ENCODE measurements around the gene LYRM4. TPM values are rescaled to one million over a fixed set of nuclear protein-coding genes. Genes with fewer than 3 reads are reported as not detected.

Gene LYRM4
- total and polyA plus RNA-seq, 2 experiments from 2014 or later: 51.0 to 62.0 TPM

- no peak for TF ChIP-seq ZNF462 (CRISPR knock-in tag; IDR thresholded peaks at IDR 0.05)
- TF ChIP-seq STAT1 (IDR thresholded peaks at IDR 0.05; ENCODE audit: unreplicated experiment): no peak
- TF ChIP-seq EZH2 (IDR thresholded peaks at IDR 0.05; ENCODE audit: low read depth, unreplicated experiment): no peak
- no peak for TF ChIP-seq EZH2phosphoT487 (IDR thresholded peaks at IDR 0.05; ENCODE audit: unreplicated experiment)
- TF ChIP-seq, protein P1, sequence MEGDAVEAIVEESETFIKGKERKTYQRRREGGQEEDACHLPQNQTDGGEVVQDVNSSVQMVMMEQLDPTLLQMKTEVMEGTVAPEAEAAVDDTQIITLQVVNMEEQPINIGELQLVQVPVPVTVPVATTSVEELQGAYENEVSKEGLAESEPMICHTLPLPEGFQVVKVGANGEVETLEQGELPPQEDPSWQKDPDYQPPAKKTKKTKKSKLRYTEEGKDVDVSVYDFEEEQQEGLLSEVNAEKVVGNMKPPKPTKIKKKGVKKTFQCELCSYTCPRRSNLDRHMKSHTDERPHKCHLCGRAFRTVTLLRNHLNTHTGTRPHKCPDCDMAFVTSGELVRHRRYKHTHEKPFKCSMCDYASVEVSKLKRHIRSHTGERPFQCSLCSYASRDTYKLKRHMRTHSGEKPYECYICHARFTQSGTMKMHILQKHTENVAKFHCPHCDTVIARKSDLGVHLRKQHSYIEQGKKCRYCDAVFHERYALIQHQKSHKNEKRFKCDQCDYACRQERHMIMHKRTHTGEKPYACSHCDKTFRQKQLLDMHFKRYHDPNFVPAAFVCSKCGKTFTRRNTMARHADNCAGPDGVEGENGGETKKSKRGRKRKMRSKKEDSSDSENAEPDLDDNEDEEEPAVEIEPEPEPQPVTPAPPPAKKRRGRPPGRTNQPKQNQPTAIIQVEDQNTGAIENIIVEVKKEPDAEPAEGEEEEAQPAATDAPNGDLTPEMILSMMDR (conservative IDR thresholded peaks at IDR 0.05; ENCODE audit: low read depth in 2 of 2): no peak
- TF ChIP-seq POLR2AphosphoS5 (IDR thresholded peaks at IDR 0.05; ENCODE audit: low read depth): no peak
- TF ChIP-seq, protein P2, sequence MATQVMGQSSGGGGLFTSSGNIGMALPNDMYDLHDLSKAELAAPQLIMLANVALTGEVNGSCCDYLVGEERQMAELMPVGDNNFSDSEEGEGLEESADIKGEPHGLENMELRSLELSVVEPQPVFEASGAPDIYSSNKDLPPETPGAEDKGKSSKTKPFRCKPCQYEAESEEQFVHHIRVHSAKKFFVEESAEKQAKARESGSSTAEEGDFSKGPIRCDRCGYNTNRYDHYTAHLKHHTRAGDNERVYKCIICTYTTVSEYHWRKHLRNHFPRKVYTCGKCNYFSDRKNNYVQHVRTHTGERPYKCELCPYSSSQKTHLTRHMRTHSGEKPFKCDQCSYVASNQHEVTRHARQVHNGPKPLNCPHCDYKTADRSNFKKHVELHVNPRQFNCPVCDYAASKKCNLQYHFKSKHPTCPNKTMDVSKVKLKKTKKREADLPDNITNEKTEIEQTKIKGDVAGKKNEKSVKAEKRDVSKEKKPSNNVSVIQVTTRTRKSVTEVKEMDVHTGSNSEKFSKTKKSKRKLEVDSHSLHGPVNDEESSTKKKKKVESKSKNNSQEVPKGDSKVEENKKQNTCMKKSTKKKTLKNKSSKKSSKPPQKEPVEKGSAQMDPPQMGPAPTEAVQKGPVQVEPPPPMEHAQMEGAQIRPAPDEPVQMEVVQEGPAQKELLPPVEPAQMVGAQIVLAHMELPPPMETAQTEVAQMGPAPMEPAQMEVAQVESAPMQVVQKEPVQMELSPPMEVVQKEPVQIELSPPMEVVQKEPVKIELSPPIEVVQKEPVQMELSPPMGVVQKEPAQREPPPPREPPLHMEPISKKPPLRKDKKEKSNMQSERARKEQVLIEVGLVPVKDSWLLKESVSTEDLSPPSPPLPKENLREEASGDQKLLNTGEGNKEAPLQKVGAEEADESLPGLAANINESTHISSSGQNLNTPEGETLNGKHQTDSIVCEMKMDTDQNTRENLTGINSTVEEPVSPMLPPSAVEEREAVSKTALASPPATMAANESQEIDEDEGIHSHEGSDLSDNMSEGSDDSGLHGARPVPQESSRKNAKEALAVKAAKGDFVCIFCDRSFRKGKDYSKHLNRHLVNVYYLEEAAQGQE (IDR thresholded peaks at IDR 0.05; ENCODE audit: unreplicated experiment): no peak
- TF ChIP-seq JUNB (IDR thresholded peaks at IDR 0.05; ENCODE audit: unreplicated experiment): no peak
- no peak for TF ChIP-seq ZNF114 (CRISPR knock-in tag; IDR thresholded peaks at IDR 0.05)
- TF ChIP-seq CREB1 (CRISPR knock-in tag; IDR thresholded peaks at IDR 0.05; ENCODE audit: low read depth): no peak
These were observed 9.8 kb downstream of the LYRM4 start (continued) for GRCh38 chr6:5250911-5251310.
